ENCODE results near the gene DLX4. TPM values are rescaled to one million over a fixed set of nuclear protein-coding genes. Genes with fewer than 3 reads are reported as not detected.

Gene DLX4
- total RNA-seq, 1 donor from 2014 or later = 0.12 TPM

- peaks cover 9% of the 10 kb centered on the region for H3K9me3 Mint-ChIP-seq (ENCODE audit: low read depth)
- no peak overlapping the region for H3K4me3 Mint-ChIP-seq (ENCODE audit: unreplicated experiment)
- peak overlapping the region; percentile 76 for H3K27ac Mint-ChIP-seq (ENCODE audit: unreplicated experiment)
- peaks cover 18% of the 10 kb centered on the region for H3K4me1 Mint-ChIP-seq (ENCODE audit: low read depth)
- no peak for TF ChIP-seq CTCF (IDR thresholded peaks at IDR 0.05)
- no peaks in the 10 kb centered on the region for H3K27me3 Mint-ChIP-seq (ENCODE audit: low read depth)
- DNase-seq (ENCODE audit: low spot score) = no peak
- peaks cover 4% of the 10 kb centered on the region for H3K36me3 Mint-ChIP-seq (ENCODE audit: low read depth)
Measured at GRCh38 chr17:50018909-50019308, 49.9 kb downstream of the DLX4 start.

- Mint-ChIP-seq H3K36me3 (ENCODE audit: low read depth) (no peaks in the 10 kb centered on the region), H3K4me1 (ENCODE audit: low read depth) (peaks cover 18% of the 10 kb centered on the region), H3K27ac (ENCODE audit: unreplicated experiment) (no peak overlapping the region), H3K4me3 (ENCODE audit: unreplicated experiment) (no peak overlapping the region), H3K9me3 (ENCODE audit: low read depth) (no peaks in the 10 kb centered on the region), H3K27me3 (ENCODE audit: low read depth) (no peaks in the 10 kb centered on the region)
- TF ChIP-seq CTCF (IDR thresholded peaks at IDR 0.05) = no peak
- DNase-seq (ENCODE audit: low spot score) = no peak
Measured at GRCh38 chr17:50020841-50021599, 52.0 kb downstream of the DLX4 start.

- peak; percentile 30 for DNase-seq (ENCODE audit: low spot score)
- Mint-ChIP-seq H3K27me3 (ENCODE audit: low read depth) (no peaks in the 10 kb centered on the region), H3K4me1 (ENCODE audit: low read depth) (peaks cover 24% of the 10 kb centered on the region), H3K36me3 (ENCODE audit: low read depth) (no peaks in the 10 kb centered on the region), H3K4me3 (ENCODE audit: unreplicated experiment) (no peak overlapping the region), H3K9me3 (ENCODE audit: low read depth) (no peaks in the 10 kb centered on the region), H3K27ac (ENCODE audit: unreplicated experiment) (no peak overlapping the region)
- TF ChIP-seq CTCF (IDR thresholded peaks at IDR 0.05) = no peak
Measured at GRCh38 chr17:50021681-50022370, 52.8 kb downstream of the DLX4 start.

GRCh38 chr17:50022463-50023130 is 53.6 kb downstream of the DLX4 start:
- Mint-ChIP-seq H3K27me3 (ENCODE audit: low read depth) (no peaks in the 10 kb centered on the region), H3K4me1 (ENCODE audit: low read depth) (peaks cover 29% of the 10 kb centered on the region), H3K4me3 (ENCODE audit: unreplicated experiment) (no peak overlapping the region), H3K36me3 (ENCODE audit: low read depth) (no peaks in the 10 kb centered on the region), H3K27ac (ENCODE audit: unreplicated experiment) (peak overlapping the region; percentile 97), H3K9me3 (ENCODE audit: low read depth) (no peaks in the 10 kb centered on the region)
- DNase-seq (ENCODE audit: low spot score) = no peak
- no peak for TF ChIP-seq CTCF (IDR thresholded peaks at IDR 0.05)

- DNase-seq (ENCODE audit: low spot score) = no peak
- H3K27me3 Mint-ChIP-seq (ENCODE audit: low read depth) = no peaks in the 10 kb centered on the region
- H3K9me3 Mint-ChIP-seq (ENCODE audit: low read depth) = no peaks in the 10 kb centered on the region
- no peak overlapping the region for H3K4me3 Mint-ChIP-seq (ENCODE audit: unreplicated experiment)
- TF ChIP-seq CTCF (IDR thresholded peaks at IDR 0.05) = no peak
- H3K4me1 Mint-ChIP-seq (ENCODE audit: low read depth) = peaks cover 39% of the 10 kb centered on the region
- H3K36me3 Mint-ChIP-seq (ENCODE audit: low read depth) = no peaks in the 10 kb centered on the region
- no peak overlapping the region for H3K27ac Mint-ChIP-seq (ENCODE audit: unreplicated experiment)
Measured at GRCh38 chr17:50023520-50023919, 54.5 kb downstream of the DLX4 start.

All from chondrocyte (in vitro differentiated cells).